A549 (cell line): ENCODE results near the gene LLPH. TPM values are rescaled to one million over a fixed set of nuclear protein-coding genes. Genes with fewer than 3 reads are reported as not detected.

ENCODE experiments used
- ATAC-seq, 2 experiments: fragments of 200-7000 bp in 1 of 2; fragments of >200 bp in 1 of 2; cut with Nextera tagmentation in 1 of 2; cut with Tn5 transposase in 1 of 2; 3 replicates each; pipeline versions ENCODE4 v1.8.0 to v1.9.1; 2018 to 2020; ENCODE audit warnings: mild to moderate bottlenecking in 1 of 2, moderate library complexity in 1 of 2
- CTCF ChIA-PET: fragments of 300-600 bp; sonication (Branson Sonifier 250); formaldehyde crosslinking; extraction: SDS; loops from one replicate; lab custom pipeline; 2021; ENCODE audit warnings: antibody characterized with exemption, inconsistent platforms; lab: Yijun Ruan, JAX
- POLR2A ChIA-PET: fragments of 350-600 bp; formaldehyde crosslinking; extraction: SDS; loops from one replicate; lab custom pipeline; 2021; ENCODE audit warnings: antibody characterized with exemption, inconsistent platforms; lab: Yijun Ruan, JAX
- DNase-seq, 2 experiments: peaks; one replicate each; pipeline versions ENCODE4 v3.0.0 to v3.0.0-alpha.2; 2011 to 2016; ENCODE audit warnings: low read depth in 1 of 2, low spot score in 1 of 2
- FAIRE-seq: peaks from 2 replicates; lab custom pipeline; 2011; peaks lifted over from hg19 to GRCh38; lab: Jason Lieb, UNC
- H3K27ac ChIP-seq, 2 experiments: fragments of >200 bp; sonication (Bioruptor Twin); formaldehyde crosslinking; 3 replicates each; pipeline ENCODE4 v1.5.1; 2016 to 2017
- H3K4me1 ChIP-seq: fragments of >200 bp; sonication (Bioruptor Twin); formaldehyde crosslinking; 3 replicates; pipeline ENCODE4 v1.6.1; 2016
- H3K4me2 ChIP-seq: fragments of >200 bp; sonication (Bioruptor Twin); formaldehyde crosslinking; 3 replicates; pipeline ENCODE4 v1.6.1; 2016
- H3K4me3 ChIP-seq: fragments of >200 bp; sonication (Bioruptor Twin); formaldehyde crosslinking; 3 replicates; pipeline ENCODE4 v1.5.1; 2016
- H3K9me3 ChIP-seq: fragments of >200 bp; sonication (Bioruptor Twin); formaldehyde crosslinking; 3 replicates; pipeline ENCODE4 v1.6.1; 2016
- CBX2 ChIP-seq: fragments of 200-600 bp; sonication (generic); IDR thresholded peaks from 2 replicates; pipeline ENCODE4 v1.6.1; 2016; ENCODE audit warnings: low read depth, mild to moderate bottlenecking, borderline replicate concordance
- CBX8 ChIP-seq: fragments of 200-600 bp; sonication (generic); IDR thresholded peaks from 2 replicates; pipeline ENCODE4 v1.6.1; 2016
- EP300 ChIP-seq, 2 experiments: fragments of >200 bp; sonication (Bioruptor Twin); formaldehyde crosslinking; IDR thresholded peaks; 2 replicates in 1 of 2; 3 replicates in 1 of 2; pipeline ENCODE4 v1.6.1; 2016 to 2017
- GATA3 ChIP-seq: IDR thresholded peaks from 2 replicates; pipeline ENCODE4 v1.6.1; 2012; ENCODE audit warnings: borderline replicate concordance
- HDAC2 ChIP-seq: fragments of 200-600 bp; sonication (generic); IDR thresholded peaks from 2 replicates; pipeline ENCODE4 v1.6.1; 2016
- HOXB13 ChIP-seq: fragments of 250-450 bp; sonication (Bioruptor Pico); IDR thresholded peaks from 2 replicates; pipeline ENCODE4 v1.5.0; 2020; ENCODE audit warnings: low read depth, mild to moderate bottlenecking, moderate library complexity
- JUN ChIP-seq, 2 experiments: fragments of >200 bp; sonication (Bioruptor Twin); formaldehyde crosslinking; IDR thresholded peaks; 2 replicates in 1 of 2; 3 replicates in 1 of 2; pipeline ENCODE4 v1.6.1; 2016 to 2017
- MAFK ChIP-seq: fragments of 450-650 bp; IDR thresholded peaks from 2 replicates; pipeline ENCODE4 v1.6.1; 2014; ENCODE audit not compliant: partially characterized antibody
- MAZ ChIP-seq: fragments of 150-350 bp; IDR thresholded peaks from 2 replicates; pipeline ENCODE4 v1.6.1; 2014; ENCODE audit warnings: antibody characterized with exemption, low read depth, low read length, borderline replicate concordance
- MYC ChIP-seq: IDR thresholded peaks from 2 replicates; pipeline ENCODE4 v1.6.1; 2012; ENCODE audit warnings: mild to moderate bottlenecking, inconsistent platforms, low read length, improper control_type of control experiment, borderline replicate concordance
- NFE2L2 ChIP-seq: fragments of 150-350 bp; conservative IDR thresholded peaks from 2 replicates; pipeline ENCODE4 v1.6.1; 2014; ENCODE audit warnings: low read length
- NPAS2 ChIP-seq: fragments of 250-450 bp; sonication (Bioruptor Pico); IDR thresholded peaks from 2 replicates; pipeline ENCODE4 v1.8.0; 2022; ENCODE audit warnings: mild to moderate bottlenecking, moderate library complexity, borderline replicate concordance
- NR3C1 ChIP-seq: fragments of >200 bp; sonication (Bioruptor Twin); formaldehyde crosslinking; IDR thresholded peaks from 3 replicates; pipeline ENCODE4 v1.6.1; 2017
- PHF8 ChIP-seq: fragments of 200-600 bp; sonication (generic); IDR thresholded peaks from 2 replicates; pipeline ENCODE4 v1.6.1; 2016; ENCODE audit warnings: low read depth, mild to moderate bottlenecking, antibody characterized with exemption, moderate library complexity, borderline replicate concordance
- POLR2AphosphoS2 ChIP-seq: conservative IDR thresholded peaks from 2 replicates; pipeline ENCODE4 v1.6.1; 2012; ENCODE audit warnings: low read length, improper control_type of control experiment, inconsistent platforms
- RAD21 ChIP-seq, 2 experiments: fragments of >200 bp in 1 of 2; sonication (Bioruptor Twin) in 1 of 2; formaldehyde crosslinking in 1 of 2; IDR thresholded peaks in 1 of 2; conservative IDR thresholded peaks in 1 of 2; 2 replicates in 1 of 2; 3 replicates in 1 of 2; pipeline ENCODE4 v1.6.1; 2012 to 2018; ENCODE audit warnings: inconsistent platforms in 1 of 2
- RCOR1 ChIP-seq: fragments of 150-350 bp; IDR thresholded peaks from 2 replicates; pipeline ENCODE4 v1.6.1; 2014; ENCODE audit warnings: antibody characterized with exemption, low read length, low read depth
- RFX5 ChIP-seq: fragments of 450-650 bp; IDR thresholded peaks from 2 replicates; pipeline ENCODE4 v1.7.1; 2014; ENCODE audit warnings: antibody characterized with exemption, mild to moderate bottlenecking, moderate library complexity
- SMC3 ChIP-seq: fragments of >200 bp; sonication (Bioruptor Twin); formaldehyde crosslinking; IDR thresholded peaks from 3 replicates; pipeline ENCODE4 v1.6.1; 2018; ENCODE audit warnings: inconsistent platforms
- ZFP36 ChIP-seq: fragments of 450-650 bp; IDR thresholded peaks from 2 replicates; pipeline ENCODE4 v1.6.1; 2014; ENCODE audit warnings: borderline replicate concordance; ENCODE audit not compliant: partially characterized antibody
- WGBS: methylation state at CpG from one replicate; pipeline ENCODE4 v1.1.6; 2017; ENCODE audit errors: missing lambda C conversion rate; 5-methylcytosine and 5-hydroxymethylcytosine counted together
- polyA plus RNA-seq, 4 experiments: library from polyadenylated mRNA; depleted of rRNA in 3 of 4; stranded (reverse); fragments of >200 nt; fragmentation: RNase III in 1 of 4; extraction: RNeasy Plus Mini Kit Qiagen cat#74134 plus additional on column Dnase treatment in 1 of 4; gene quantifications; 2 replicates in 3 of 4; 3 replicates in 1 of 4; pipeline ENCODE4 v1.2.3, GENCODE V29; 2011 to 2017
- TF ChIP-seq, protein P1 (sequence below): fragments of 250-450 bp; sonication (Bioruptor Pico); IDR thresholded peaks from 2 replicates; pipeline ENCODE4 v1.5.0; 2021; ENCODE audit warnings: mild to moderate bottlenecking, moderate library complexity, borderline replicate concordance
- TF ChIP-seq, protein P2 (sequence below): IDR thresholded peaks from 2 replicates; pipeline ENCODE4 v1.6.1; 2012
- TF ChIP-seq, protein P3 (sequence below): fragments of >200 bp; sonication (Bioruptor Twin); formaldehyde crosslinking; IDR thresholded peaks from 3 replicates; pipeline ENCODE4 v1.5.1; 2016
- TF ChIP-seq, protein P4 (sequence below): fragments of >200 bp; sonication (Bioruptor Twin); formaldehyde crosslinking; IDR thresholded peaks from 2 replicates; pipeline ENCODE4 v1.6.1; 2016
- TF ChIP-seq, protein P5 (sequence below): IDR thresholded peaks from 2 replicates; pipeline ENCODE4 v1.6.1; 2012
- TF ChIP-seq, protein P6 (sequence below): fragments of 200-600 bp; sonication (generic); IDR thresholded peaks from 2 replicates; pipeline ENCODE4 v1.6.1; 2016; ENCODE audit warnings: antibody characterized with exemption, mild to moderate bottlenecking, moderate library complexity
- TF ChIP-seq, protein P7 (sequence below): IDR thresholded peaks from 2 replicates; pipeline ENCODE4 v1.6.1; 2012; ENCODE audit warnings: low read depth, borderline replicate concordance
- TF ChIP-seq, protein P8 (sequence below): fragments of 450-650 bp; IDR thresholded peaks from 2 replicates; pipeline ENCODE4 v1.6.1; 2014; ENCODE audit warnings: antibody characterized with exemption

Gene LLPH
- polyA plus RNA-seq, 2 of the 4 experiments (the other 2 are of a cell fraction): 32.4 to 54.5 TPM

DNA sequence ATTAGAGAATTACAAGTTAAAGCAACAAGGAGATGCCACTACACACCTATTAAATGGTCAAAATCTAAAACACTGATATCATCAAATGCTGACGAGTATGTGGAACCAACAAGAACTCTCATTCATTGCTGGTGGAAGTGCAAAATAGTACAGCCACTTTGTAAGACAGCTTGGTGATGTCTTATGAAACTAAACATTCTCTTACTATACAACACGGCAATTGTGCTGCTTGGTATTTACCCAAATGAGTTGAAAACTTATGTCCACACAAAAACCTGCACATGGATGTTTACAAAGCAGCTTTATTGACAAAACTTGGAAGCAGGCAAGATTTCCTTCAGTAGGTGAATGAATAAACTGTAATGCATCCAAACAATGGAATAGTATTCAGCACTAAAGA lies 36.0 kb upstream of the LLPH start:
- Histone ChIP-seq H3K27ac (no peak overlapping the region), H3K4me3 (no peak overlapping the region), H3K4me2 (no peak overlapping the region), H3K9me3 (peaks cover 12% of the 10 kb centered on the region), H3K4me1 (peaks cover 6% of the 10 kb centered on the region)
- TF ChIP-seq, protein P1, sequence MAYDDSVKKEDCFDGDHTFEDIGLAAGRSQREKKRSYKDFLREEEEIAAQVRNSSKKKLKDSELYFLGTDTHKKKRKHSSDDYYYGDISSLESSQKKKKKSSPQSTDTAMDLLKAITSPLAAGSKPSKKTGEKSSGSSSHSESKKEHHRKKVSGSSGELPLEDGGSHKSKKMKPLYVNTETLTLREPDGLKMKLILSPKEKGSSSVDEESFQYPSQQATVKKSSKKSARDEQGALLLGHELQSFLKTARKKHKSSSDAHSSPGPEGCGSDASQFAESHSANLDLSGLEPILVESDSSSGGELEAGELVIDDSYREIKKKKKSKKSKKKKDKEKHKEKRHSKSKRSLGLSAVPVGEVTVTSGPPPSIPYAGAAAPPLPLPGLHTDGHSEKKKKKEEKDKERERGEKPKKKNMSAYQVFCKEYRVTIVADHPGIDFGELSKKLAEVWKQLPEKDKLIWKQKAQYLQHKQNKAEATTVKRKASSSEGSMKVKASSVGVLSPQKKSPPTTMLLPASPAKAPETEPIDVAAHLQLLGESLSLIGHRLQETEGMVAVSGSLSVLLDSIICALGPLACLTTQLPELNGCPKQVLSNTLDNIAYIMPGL: no peak
- TF ChIP-seq PHF8 (no peak), GATA3 (no peak), MAFK (no peak), ZFP36 (no peak), EP300 (IDR thresholded peaks at IDR 0.05) (no peak), HOXB13 (CRISPR knock-in tag) (no peak), CBX8 (no peak), POLR2AphosphoS2 (no peak), MYC (no peak), CBX2 (no peak), HDAC2 (no peak), MAZ (no peak), RFX5 (no peak), NFE2L2 (no peak), JUN (IDR thresholded peaks at IDR 0.05) (no peak), RAD21 (conservative IDR thresholded peaks at IDR 0.05 in 1 of 2, IDR thresholded peaks at IDR 0.05 in 1 of 2) (no peak)
- TF ChIP-seq, protein P2, sequence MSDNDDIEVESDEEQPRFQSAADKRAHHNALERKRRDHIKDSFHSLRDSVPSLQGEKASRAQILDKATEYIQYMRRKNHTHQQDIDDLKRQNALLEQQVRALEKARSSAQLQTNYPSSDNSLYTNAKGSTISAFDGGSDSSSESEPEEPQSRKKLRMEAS: no peak
- TF ChIP-seq, protein P3, sequence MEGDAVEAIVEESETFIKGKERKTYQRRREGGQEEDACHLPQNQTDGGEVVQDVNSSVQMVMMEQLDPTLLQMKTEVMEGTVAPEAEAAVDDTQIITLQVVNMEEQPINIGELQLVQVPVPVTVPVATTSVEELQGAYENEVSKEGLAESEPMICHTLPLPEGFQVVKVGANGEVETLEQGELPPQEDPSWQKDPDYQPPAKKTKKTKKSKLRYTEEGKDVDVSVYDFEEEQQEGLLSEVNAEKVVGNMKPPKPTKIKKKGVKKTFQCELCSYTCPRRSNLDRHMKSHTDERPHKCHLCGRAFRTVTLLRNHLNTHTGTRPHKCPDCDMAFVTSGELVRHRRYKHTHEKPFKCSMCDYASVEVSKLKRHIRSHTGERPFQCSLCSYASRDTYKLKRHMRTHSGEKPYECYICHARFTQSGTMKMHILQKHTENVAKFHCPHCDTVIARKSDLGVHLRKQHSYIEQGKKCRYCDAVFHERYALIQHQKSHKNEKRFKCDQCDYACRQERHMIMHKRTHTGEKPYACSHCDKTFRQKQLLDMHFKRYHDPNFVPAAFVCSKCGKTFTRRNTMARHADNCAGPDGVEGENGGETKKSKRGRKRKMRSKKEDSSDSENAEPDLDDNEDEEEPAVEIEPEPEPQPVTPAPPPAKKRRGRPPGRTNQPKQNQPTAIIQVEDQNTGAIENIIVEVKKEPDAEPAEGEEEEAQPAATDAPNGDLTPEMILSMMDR: no peak
- TF ChIP-seq, protein P4, sequence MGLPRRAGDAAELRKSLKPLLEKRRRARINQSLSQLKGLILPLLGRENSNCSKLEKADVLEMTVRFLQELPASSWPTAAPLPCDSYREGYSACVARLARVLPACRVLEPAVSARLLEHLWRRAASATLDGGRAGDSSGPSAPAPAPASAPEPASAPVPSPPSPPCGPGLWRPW: no peak
- WGBS: 85% methylated on average over 2 of the region's 2 CpGs
- ATAC-seq (no peak), FAIRE-seq (no peak), DNase-seq (no peak)
- CTCF ChIA-PET: no interaction called here
- POLR2A ChIA-PET: no interaction called here

DNA sequence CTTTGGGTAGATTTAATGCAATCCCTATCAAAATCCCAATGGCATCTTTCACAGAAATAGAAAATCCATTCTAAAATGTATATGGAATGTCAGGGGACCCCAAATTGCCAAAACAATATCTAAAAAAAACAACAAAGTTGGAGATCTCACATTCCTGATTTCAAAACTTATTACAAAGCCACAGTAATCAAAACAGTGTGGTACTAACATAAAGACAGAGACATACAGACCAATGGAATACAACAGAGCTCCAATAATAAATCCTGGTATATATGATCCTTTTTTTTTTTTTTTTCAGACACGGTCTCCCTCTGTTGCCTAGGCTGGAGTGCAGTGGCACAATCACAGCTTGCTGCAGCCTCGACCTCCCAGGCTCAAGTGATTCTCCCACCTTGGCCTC lies 34.6 kb upstream of the LLPH start:
- ChIA-PET CTCF (no interaction called here), POLR2A (no interaction called here)
- peaks cover 6% of the 10 kb centered on the region for H3K4me1 ChIP-seq
- peaks cover 12% of the 10 kb centered on the region for H3K9me3 ChIP-seq
- FAIRE-seq (no peak), ATAC-seq (no peak), DNase-seq (no peak)
- no peak overlapping the region for H3K4me2 ChIP-seq
- H3K27ac ChIP-seq: no peak overlapping the region
- WGBS: 79% methylated on average over 2 of the region's 2 CpGs
- H3K4me3 ChIP-seq: no peak overlapping the region
- TF ChIP-seq RCOR1 (no peak), NR3C1 (no peak), PHF8 (no peak), NPAS2 (CRISPR knock-in tag) (no peak), HDAC2 (no peak), CBX8 (no peak), HOXB13 (CRISPR knock-in tag) (no peak), SMC3 (no peak)
- TF ChIP-seq, protein P5, sequence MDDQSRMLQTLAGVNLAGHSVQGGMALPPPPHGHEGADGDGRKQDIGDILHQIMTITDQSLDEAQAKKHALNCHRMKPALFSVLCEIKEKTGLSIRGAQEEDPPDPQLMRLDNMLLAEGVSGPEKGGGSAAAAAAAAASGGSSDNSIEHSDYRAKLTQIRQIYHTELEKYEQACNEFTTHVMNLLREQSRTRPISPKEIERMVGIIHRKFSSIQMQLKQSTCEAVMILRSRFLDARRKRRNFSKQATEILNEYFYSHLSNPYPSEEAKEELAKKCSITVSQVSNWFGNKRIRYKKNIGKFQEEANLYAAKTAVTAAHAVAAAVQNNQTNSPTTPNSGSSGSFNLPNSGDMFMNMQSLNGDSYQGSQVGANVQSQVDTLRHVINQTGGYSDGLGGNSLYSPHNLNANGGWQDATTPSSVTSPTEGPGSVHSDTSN: no peak
- TF ChIP-seq, protein P4: no peak
- TF ChIP-seq, protein P6, sequence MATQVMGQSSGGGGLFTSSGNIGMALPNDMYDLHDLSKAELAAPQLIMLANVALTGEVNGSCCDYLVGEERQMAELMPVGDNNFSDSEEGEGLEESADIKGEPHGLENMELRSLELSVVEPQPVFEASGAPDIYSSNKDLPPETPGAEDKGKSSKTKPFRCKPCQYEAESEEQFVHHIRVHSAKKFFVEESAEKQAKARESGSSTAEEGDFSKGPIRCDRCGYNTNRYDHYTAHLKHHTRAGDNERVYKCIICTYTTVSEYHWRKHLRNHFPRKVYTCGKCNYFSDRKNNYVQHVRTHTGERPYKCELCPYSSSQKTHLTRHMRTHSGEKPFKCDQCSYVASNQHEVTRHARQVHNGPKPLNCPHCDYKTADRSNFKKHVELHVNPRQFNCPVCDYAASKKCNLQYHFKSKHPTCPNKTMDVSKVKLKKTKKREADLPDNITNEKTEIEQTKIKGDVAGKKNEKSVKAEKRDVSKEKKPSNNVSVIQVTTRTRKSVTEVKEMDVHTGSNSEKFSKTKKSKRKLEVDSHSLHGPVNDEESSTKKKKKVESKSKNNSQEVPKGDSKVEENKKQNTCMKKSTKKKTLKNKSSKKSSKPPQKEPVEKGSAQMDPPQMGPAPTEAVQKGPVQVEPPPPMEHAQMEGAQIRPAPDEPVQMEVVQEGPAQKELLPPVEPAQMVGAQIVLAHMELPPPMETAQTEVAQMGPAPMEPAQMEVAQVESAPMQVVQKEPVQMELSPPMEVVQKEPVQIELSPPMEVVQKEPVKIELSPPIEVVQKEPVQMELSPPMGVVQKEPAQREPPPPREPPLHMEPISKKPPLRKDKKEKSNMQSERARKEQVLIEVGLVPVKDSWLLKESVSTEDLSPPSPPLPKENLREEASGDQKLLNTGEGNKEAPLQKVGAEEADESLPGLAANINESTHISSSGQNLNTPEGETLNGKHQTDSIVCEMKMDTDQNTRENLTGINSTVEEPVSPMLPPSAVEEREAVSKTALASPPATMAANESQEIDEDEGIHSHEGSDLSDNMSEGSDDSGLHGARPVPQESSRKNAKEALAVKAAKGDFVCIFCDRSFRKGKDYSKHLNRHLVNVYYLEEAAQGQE: no peak
- TF ChIP-seq, protein P7, sequence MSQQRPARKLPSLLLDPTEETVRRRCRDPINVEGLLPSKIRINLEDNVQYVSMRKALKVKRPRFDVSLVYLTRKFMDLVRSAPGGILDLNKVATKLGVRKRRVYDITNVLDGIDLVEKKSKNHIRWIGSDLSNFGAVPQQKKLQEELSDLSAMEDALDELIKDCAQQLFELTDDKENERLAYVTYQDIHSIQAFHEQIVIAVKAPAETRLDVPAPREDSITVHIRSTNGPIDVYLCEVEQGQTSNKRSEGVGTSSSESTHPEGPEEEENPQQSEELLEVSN: no peak
- TF ChIP-seq, protein P8, sequence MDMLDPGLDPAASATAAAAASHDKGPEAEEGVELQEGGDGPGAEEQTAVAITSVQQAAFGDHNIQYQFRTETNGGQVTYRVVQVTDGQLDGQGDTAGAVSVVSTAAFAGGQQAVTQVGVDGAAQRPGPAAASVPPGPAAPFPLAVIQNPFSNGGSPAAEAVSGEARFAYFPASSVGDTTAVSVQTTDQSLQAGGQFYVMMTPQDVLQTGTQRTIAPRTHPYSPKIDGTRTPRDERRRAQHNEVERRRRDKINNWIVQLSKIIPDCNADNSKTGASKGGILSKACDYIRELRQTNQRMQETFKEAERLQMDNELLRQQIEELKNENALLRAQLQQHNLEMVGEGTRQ: no peak
